ENCODE results near the gene C12orf57. TPM values are rescaled to one million over a fixed set of nuclear protein-coding genes. Genes with fewer than 3 reads are reported as not detected.
A peak's percentile ranks its signal among the peaks of the same experiment; 100 is the strongest.

C12orf57 gene
- total and polyA plus RNA-seq, 2 of the 8 experiments (the other 6 are each of a cell fraction or from before 2014, with no cell fraction given) = 174 to 993 TPM

DNA sequence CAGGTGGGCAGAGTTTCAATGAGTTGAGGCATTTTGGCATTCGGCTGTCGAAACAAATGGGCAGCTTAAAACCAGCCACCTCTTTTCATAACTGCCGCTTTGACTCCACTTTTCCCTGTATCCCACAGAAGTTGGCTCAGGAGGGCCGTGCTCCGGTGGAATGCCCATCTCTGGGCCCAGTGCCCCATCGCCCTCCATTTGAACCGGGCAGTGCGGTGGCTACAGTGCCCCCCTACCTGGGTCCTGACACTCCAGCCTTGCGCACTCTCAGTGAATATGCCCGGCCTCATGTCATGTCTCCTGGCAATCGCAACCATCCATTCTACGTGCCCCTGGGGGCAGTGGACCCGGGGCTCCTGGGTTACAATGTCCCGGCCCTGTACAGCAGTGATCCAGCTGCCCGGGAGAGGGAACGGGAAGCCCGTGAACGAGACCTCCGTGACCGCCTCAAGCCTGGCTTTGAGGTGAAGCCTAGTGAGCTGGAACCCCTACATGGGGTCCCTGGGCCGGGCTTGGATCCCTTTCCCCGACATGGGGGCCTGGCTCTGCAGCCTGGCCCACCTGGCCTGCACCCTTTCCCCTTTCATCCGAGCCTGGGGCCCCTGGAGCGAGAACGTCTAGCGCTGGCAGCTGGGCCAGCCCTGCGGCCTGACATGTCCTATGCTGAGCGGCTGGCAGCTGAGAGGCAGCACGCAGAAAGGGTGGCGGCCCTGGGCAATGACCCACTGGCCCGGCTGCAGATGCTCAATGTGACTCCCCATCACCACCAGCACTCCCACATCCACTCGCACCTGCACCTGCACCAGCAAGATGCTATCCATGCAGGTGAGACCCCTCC is 5.2 kb upstream of the C12orf57 start:
- DNase-seq (ENCODE audit: low read depth in 1 of 2, low spot score in 2 of 2) (no peak), FAIRE-seq (no peak)
- H2BK12ac ChIP-seq (ENCODE audit: low read depth, low read length) = peak overlapping the region; percentile 68; the same call in 1 of the 2 replicates
- peak overlapping the region; percentile 69 for H4K5ac ChIP-seq (ENCODE audit: insufficient read length, low read depth, low read length)
- H3K23me2 ChIP-seq (ENCODE audit: low read depth, low read length) = peaks cover 4% of the 10 kb centered on the region; the same call in 1 of the 2 replicates
- peak overlapping the region; percentile 82 for H4K91ac ChIP-seq (replicated peaks; ENCODE audit: insufficient read length, low read length)
- H3K27me3 ChIP-seq (replicated peaks in 1 of 4; ENCODE audit: control insufficient read depth in 3 of 4, extremely low read depth in 1 of 4, insufficient read depth in 3 of 4, low read length in 3 of 4) = no peaks in the 10 kb centered on the region
- H3K9ac ChIP-seq (replicated peaks in 1 of 4; ENCODE audit: extremely low read depth in 1 of 4, low read depth in 3 of 4, low read length in 3 of 4) = peak overlapping the region in 3 of 4 experiments; percentile 9 to 67 (median 56); a peak in 5 of 7 replicates
- H2BK5ac ChIP-seq (ENCODE audit: low read depth, low read length) = peak overlapping the region; percentile 79
- peaks cover 0 to 18% (median 5%) of the 10 kb centered on the region in 4 experiments; a peak in 6 of 7 replicates for H3K4me1 ChIP-seq (replicated peaks in 1 of 4; ENCODE audit: control insufficient read depth in 3 of 4, insufficient read depth in 4 of 4, low read length in 3 of 4)
- POLR2A ChIA-PET (ENCODE audit: partially characterized antibody) = interaction anchor here (0.9 to 44.0 kb wide), 12 partner anchors 4 to 246 kb away, joined by 3 to 1596 read pairs (median 4); partner anchors contain the start of genes ATN1, C12orf57, CDCA3 and EMG1
- peak overlapping the region; percentile 90 for H3K27ac ChIP-seq (ENCODE audit: low read depth, low read length)
- no peak overlapping the region for H3K56ac ChIP-seq (replicated peaks; ENCODE audit: insufficient read length, low read depth, low read length)
- peaks cover 14 to 42% (median 29%) of the 10 kb centered on the region in 4 experiments for H3K36me3 ChIP-seq (ENCODE audit: control insufficient read depth in 2 of 4, insufficient read depth in 4 of 4, low read length in 3 of 4)
- peak overlapping the region; percentile 46 to 71 for H3K4me2 ChIP-seq (ENCODE audit: insufficient read depth in 1 of 2, low read depth in 2 of 2, low read length in 2 of 2)
- no peak overlapping the region for H3K23ac ChIP-seq (ENCODE audit: insufficient read length)
- H3K9me3 ChIP-seq (ENCODE audit: insufficient read depth in 2 of 2, low read depth in 1 of 2, low read length in 1 of 2) = no peaks in the 10 kb centered on the region
- peaks cover 4 to 5% of the 10 kb centered on the region in 2 experiments for H4K20me1 ChIP-seq (replicated peaks in 1 of 2; ENCODE audit: control insufficient read depth in 1 of 2, insufficient read depth in 2 of 2, low read length in 2 of 2)
- CTCF ChIA-PET (ENCODE audit: partially characterized antibody) = interaction anchor here (0.9 to 20.2 kb wide), 18 partner anchors 13 to 184 kb away, joined by 3 to 253 read pairs (median 4); partner anchors contain the start of genes ATN1, LPCAT3, SPSB2 and TPI1
- H3K79me2 ChIP-seq (ENCODE audit: control insufficient read depth in 1 of 2, insufficient read depth in 2 of 2, low read length in 2 of 2) = no peaks in the 10 kb centered on the region
- peak overlapping the region; percentile 39 for H3K4ac ChIP-seq (replicated peaks; ENCODE audit: insufficient read length, low read depth, low read length)
- H3K4me3 ChIP-seq (ENCODE audit: extremely low read depth in 1 of 4, insufficient read depth in 2 of 4, low read depth in 3 of 4, low read length in 4 of 4) = peak overlapping the region; percentile 21 to 69 (median 53)
- H2BK120ac ChIP-seq (replicated peaks; ENCODE audit: low read depth, low read length) = peak overlapping the region; percentile 25
- 91% methylated on average over 31 of the region's 32 CpGs; no CpG with 5 or more reads in 1 of the 2 experiments for WGBS, 2 experiments (ENCODE audit: extremely low coverage in 1 of 2, insufficient coverage in 1 of 2, insufficient read length in 1 of 2, insufficient replicate concordance in 2 of 2, low coverage in 1 of 2, low lambda C conversion rate in 2 of 2, missing lambda C conversion rate in 1 of 2)
- H2BK20ac ChIP-seq (ENCODE audit: low read length) = no peak overlapping the region
- H2BK15ac ChIP-seq (ENCODE audit: low read length) = no peak overlapping the region
- H3K79me1 ChIP-seq (ENCODE audit: low read depth, low read length) = peaks cover 5% of the 10 kb centered on the region; the same call in 1 of the 2 replicates
- peak overlapping the region; percentile 60; the same call in 1 of the 2 replicates for H2AK5ac ChIP-seq (ENCODE audit: low read depth, low read length)
- H4K8ac ChIP-seq (ENCODE audit: extremely low read depth, insufficient read depth, low read length) = peak overlapping the region; percentile 68
- H3K18ac ChIP-seq (ENCODE audit: extremely low read depth, low read length) = peak overlapping the region; percentile 85
- H3K14ac ChIP-seq (ENCODE audit: insufficient read length) = no peak overlapping the region
- H2AFZ ChIP-seq (ENCODE audit: low read length) = no peak overlapping the region
- no peak for TF ChIP-seq RAD21 (IDR thresholded peaks at IDR 0.05 in 1 of 2, conservative IDR thresholded peaks at IDR 0.05 in 1 of 2; ENCODE audit: low read depth in 2 of 2, low read length in 2 of 2)
- no peak for TF ChIP-seq ZNF274 (IDR thresholded peaks at IDR 0.05; ENCODE audit: borderline replicate concordance, extremely low read depth, low read length)
- TF ChIP-seq JUND (IDR thresholded peaks at IDR 0.05; ENCODE audit: low read length) = no peak
- TF ChIP-seq CBX8 (IDR thresholded peaks at IDR 0.05; ENCODE audit: borderline replicate concordance, low read depth, low read length) = no peak
- no peak for TF ChIP-seq HDAC6 (IDR thresholded peaks at IDR 0.05; ENCODE audit: low read depth, low read length)
- no peak for TF ChIP-seq MAFK (IDR thresholded peaks at IDR 0.05; ENCODE audit: low read depth, low read length)
- no peak for TF ChIP-seq EZH2 (IDR thresholded peaks at IDR 0.05; ENCODE audit: low read depth, low read length, severe bottlenecking)
- TF ChIP-seq POLR2AphosphoS5 (IDR thresholded peaks at IDR 0.05; ENCODE audit: low read depth, low read length) = peak; percentile 80; the same call in 1 of the 2 replicates
- no peak for TF ChIP-seq ASH2L (IDR thresholded peaks at IDR 0.05; ENCODE audit: low read length)
- no peak for TF ChIP-seq KDM1A (IDR thresholded peaks at IDR 0.05; ENCODE audit: borderline replicate concordance, low read length)
- TF ChIP-seq POLR2A (IDR thresholded peaks at IDR 0.05; ENCODE audit: control extremely low read depth in 1 of 2, low read depth in 2 of 2, low read length in 2 of 2) = peak in 1 of 2 experiments; percentile 20; a peak in 2 of 3 replicates

Measured in H1 (cell line).